HepG2 (cell line): ENCODE results near the gene ETV5. TPM values are rescaled to one million over a fixed set of nuclear protein-coding genes. Genes with fewer than 3 reads are reported as not detected.

Source experiments
- ATAC-seq: fragments of 200-7000 bp; cut with Tn5 transposase; 3 replicates; pipeline ENCODE4 v1.9.1; 2020; ENCODE audit warnings: mild to moderate bottlenecking, moderate library complexity
- BruUV-seq: library from RNA; stranded (reverse); fragments of 400-500 nt; replicated peaks from 2 replicates; lab custom pipeline; 2021; lab: Mats Ljungman, UMichigan
- CTCF ChIA-PET: fragments of 300-600 bp; formaldehyde crosslinking; extraction: SDS; loops from one replicate; lab custom pipeline; 2021; ENCODE audit warnings: low total read pairs, inconsistent platforms, low intra/inter-chr PET ratio; lab: Yijun Ruan, JAX
- POLR2A ChIA-PET: fragments of 350-600 bp; sonication (Branson Sonifier 250); formaldehyde crosslinking; loops from one replicate; lab custom pipeline; 2020; ENCODE audit warnings: antibody characterized with exemption, inconsistent platforms; lab: Yijun Ruan, JAX
- DNase-seq: peaks from one replicate; pipeline ENCODE4 v3.0.0-alpha.2; 2015; ENCODE audit warnings: low spot score
- FAIRE-seq: peaks from 3 replicates; lab custom pipeline; 2011; peaks lifted over from hg19 to GRCh38; lab: Jason Lieb, UNC
- H2AFZ ChIP-seq: one replicate; pipeline ENCODE4 v1.6.1; 2011; ENCODE audit warnings: low read length, inconsistent platforms
- H3K27ac ChIP-seq: fragments of 300-600 bp; 3 replicates; pipeline ENCODE4 v1.8.0; 2011; ENCODE audit warnings: mixed run types, mild to moderate bottlenecking, mixed read lengths, low read length, inconsistent platforms; ENCODE audit not compliant: insufficient read depth; ENCODE audit errors: extremely low read length
- H3K27me3 ChIP-seq, 2 experiments: fragments of 200-600 bp in 1 of 2; 2 replicates in 1 of 2; 3 replicates in 1 of 2; pipeline versions ENCODE4 v1.6.0 to v1.8.0; 2011; ENCODE audit warnings: low read length in 2 of 2, mild to moderate bottlenecking in 2 of 2, moderate library complexity in 2 of 2, inconsistent platforms in 1 of 2; ENCODE audit not compliant: insufficient read depth in 2 of 2, control insufficient read depth in 1 of 2
- H3K36me3 ChIP-seq, 2 experiments: fragments of 200-600 bp in 1 of 2; replicated peaks in 1 of 2; 2 replicates in 1 of 2; 3 replicates in 1 of 2; pipeline versions ENCODE4 v1.5.1 to v1.8.0; 2011; ENCODE audit warnings: low read length in 2 of 2, inconsistent platforms in 1 of 2; ENCODE audit not compliant: insufficient read depth in 2 of 2, control insufficient read depth in 1 of 2
- H3K4me1 ChIP-seq: 2 replicates; pipeline ENCODE4 v1.5.1; 2012; ENCODE audit warnings: low read length, inconsistent platforms; ENCODE audit not compliant: insufficient read depth
- H3K4me2 ChIP-seq: 2 replicates; pipeline ENCODE4 v1.6.0; 2011; ENCODE audit warnings: low read depth, low read length, inconsistent platforms
- H3K4me3 ChIP-seq, 3 experiments: fragments of 200-600 bp in 1 of 3; sonication (generic), shearing (Covaris generic) in 1 of 3; replicated peaks in 1 of 3; 2 replicates each; pipeline ENCODE4 v1.5.1; 2011 to 2016; ENCODE audit warnings: low read length in 3 of 3, inconsistent platforms in 2 of 3, low read depth in 2 of 3, mild to moderate bottlenecking in 2 of 3, control low read depth in 1 of 3, mixed read lengths in 1 of 3; ENCODE audit not compliant: insufficient read depth in 1 of 3
- H3K79me2 ChIP-seq: one replicate; pipeline ENCODE4 v1.6.1; 2011; ENCODE audit warnings: low read length, inconsistent platforms; ENCODE audit not compliant: insufficient read depth
- H3K9ac ChIP-seq: 2 replicates; pipeline ENCODE4 v1.6.0; 2011; ENCODE audit warnings: mild to moderate bottlenecking, low read depth, low read length, inconsistent platforms; ENCODE audit not compliant: insufficient read depth
- H3K9me3 ChIP-seq: 2 replicates; pipeline ENCODE4 v1.5.1; 2012; ENCODE audit warnings: mild to moderate bottlenecking, low read length
- H4K20me1 ChIP-seq: 2 replicates; pipeline ENCODE4 v1.6.0; 2011; ENCODE audit warnings: inconsistent platforms, mild to moderate bottlenecking, low read length, moderate library complexity; ENCODE audit not compliant: insufficient read depth
- CC2D1A ChIP-seq: sonication (generic); formaldehyde crosslinking; IDR thresholded peaks from 2 replicates; pipeline ENCODE4 v1.8.1; 2023; ENCODE audit warnings: mild to moderate bottlenecking, missing genetic modification reagents
- GLI4 ChIP-seq: sonication (generic); formaldehyde crosslinking; IDR thresholded peaks from 2 replicates; pipeline ENCODE4 v1.5.1; 2020; ENCODE audit warnings: missing genetic modification reagents, mild to moderate bottlenecking, moderate library complexity, borderline replicate concordance
- HES4 ChIP-seq: sonication (generic); formaldehyde crosslinking; IDR thresholded peaks from 2 replicates; pipeline ENCODE4 v1.9.0; 2021; ENCODE audit warnings: mild to moderate bottlenecking, missing genetic modification reagents, borderline replicate concordance
- HOXA3 ChIP-seq: sonication (generic); formaldehyde crosslinking; IDR thresholded peaks from 2 replicates; pipeline ENCODE4 v1.5.0; 2020; ENCODE audit warnings: missing genetic modification reagents
- MXD4 ChIP-seq: IDR thresholded peaks from 2 replicates; pipeline ENCODE4 v1.6.1; 2016; ENCODE audit warnings: mild to moderate bottlenecking, missing biosample characterization, missing genetic modification reagents
- NFATC3 ChIP-seq: sonication (generic); formaldehyde crosslinking; IDR thresholded peaks from 2 replicates; pipeline ENCODE4 v1.5.1; 2020; ENCODE audit warnings: mild to moderate bottlenecking, missing genetic modification reagents
- NONO ChIP-seq, 2 experiments: fragments of 450-650 bp in 1 of 2; sonication (generic) in 1 of 2; formaldehyde crosslinking in 1 of 2; IDR thresholded peaks in 1 of 2; conservative IDR thresholded peaks in 1 of 2; 2 replicates each; pipeline versions ENCODE4 v1.6.1 to v1.8.0; 2017 to 2022; ENCODE audit warnings: mild to moderate bottlenecking in 1 of 2, missing genetic modification reagents in 1 of 2, moderate library complexity in 1 of 2
- PCBP2 ChIP-seq: fragments of 200-400 bp; formaldehyde crosslinking; optimal IDR thresholded peaks from 2 replicates; pipeline ENCODE3; 2018; ENCODE audit warnings: low read length, low read depth; ENCODE audit not compliant: poor library complexity, severe bottlenecking
- RAD21 ChIP-seq: fragments of 450-650 bp; formaldehyde crosslinking; IDR thresholded peaks from 2 replicates; pipeline ENCODE4 v1.5.0; 2020; ENCODE audit warnings: mild to moderate bottlenecking
- SOX5 ChIP-seq: IDR thresholded peaks from 2 replicates; pipeline ENCODE4 v1.6.1; 2016; ENCODE audit warnings: borderline replicate concordance
- ZNF24 ChIP-seq: fragments of 450-650 bp; IDR thresholded peaks from 2 replicates; pipeline ENCODE4 v1.6.1; 2017; ENCODE audit warnings: antibody characterized with exemption, mild to moderate bottlenecking
- ZNF883 ChIP-seq: sonication (generic); formaldehyde crosslinking; IDR thresholded peaks from 2 replicates; pipeline ENCODE4 v1.5.1; 2020; ENCODE audit warnings: mild to moderate bottlenecking, missing genetic modification reagents; ENCODE audit errors: not compliant biosample characterization
- WGBS: methylation state at CpG from one replicate; pipeline ENCODE4 v1.1.6; 2017; ENCODE audit warnings: low lambda C conversion rate; 5-methylcytosine and 5-hydroxymethylcytosine counted together
- in situ Hi-C: cut with HindIII; loops from 2 replicates; pipeline ENCODE4 v1.10.0; 2017; ENCODE audit warnings: low pct_unique_long_range_greater_than_20kb; ENCODE audit not compliant: extremely low pct_ligation_motif_present
- intact Hi-C: fragments of 100-400 bp; cut with micrococcal nuclease; formaldehyde crosslinking; loops from one replicate; pipeline ENCODE4 v1.10.0; 2022; ENCODE audit not compliant: unreplicated experiment
- polyA plus RNA-seq, 8 experiments: library from polyadenylated mRNA; depleted of rRNA in 3 of 8; stranded (reverse) in 7 of 8; unstranded in 1 of 8; fragments of >200 nt; fragmentation: Illumina TruSeq in 4 of 8; extraction: Trizol in 4 of 8; gene quantifications; 2 replicates each; pipeline versions ENCODE4 v1.2.1 to v1.2.3, GENCODE V29; 2011 to 2016; ENCODE audit warnings: low read depth in 4 of 8, missing spikeins in 1 of 8, mixed read lengths in 1 of 8; ENCODE audit not compliant: insufficient read depth in 1 of 8
- total RNA-seq, 5 experiments: library from RNA; depleted of rRNA; stranded (reverse); fragments of >200 nt; fragmentation: Illumina TruSeq; extraction: Trizol; gene quantifications; 2 replicates each; pipeline ENCODE4 v1.2.3, GENCODE V29; 2016; ENCODE audit warnings: low read depth in 1 of 5

ETV5 gene
- total and polyA plus RNA-seq, 2 of the 13 experiments (the other 11 are each of a cell fraction or from before 2014, with no cell fraction given): 52.9 to 57.2 TPM

GRCh38 chr3:186084264-186084663 is 24.6 kb downstream of the ETV5 start:
- 89% methylated on average over 4 of the region's 4 CpGs for WGBS
- Histone ChIP-seq H3K79me2 (peaks cover 49% of the 10 kb centered on the region), H3K4me1 (peaks cover 17% of the 10 kb centered on the region), H3K9ac (no peak overlapping the region), H4K20me1 (peaks cover 9% of the 10 kb centered on the region), H3K4me3 (no peak overlapping the region), H3K27ac (no peak overlapping the region), H3K4me2 (no peak overlapping the region), H2AFZ (no peak overlapping the region), H3K9me3 (no peaks in the 10 kb centered on the region), H3K27me3 (no peaks in the 10 kb centered on the region), H3K36me3 (peaks cover 15 to 67% of the 10 kb centered on the region in 2 experiments)
- in situ Hi-C loops: no loop called here
- ATAC-seq (no peak), FAIRE-seq (no peak), DNase-seq (no peak)
- no peak for TF ChIP-seq NFATC3 (CRISPR knock-in tag)
- no peak for TF ChIP-seq ZNF883 (CRISPR knock-in tag)
- TF ChIP-seq ZNF24: peak; percentile 75
- ChIA-PET POLR2A (no interaction called here), CTCF (no interaction called here)
- intact Hi-C loops: no loop called here
- BruUV-seq: no TSS peak

GRCh38 chr3:186083746-186084145 is 25.1 kb downstream of the ETV5 start:
- in situ Hi-C loops: no loop called here
- peaks cover 15 to 72% of the 10 kb centered on the region in 2 experiments for H3K36me3 ChIP-seq
- no peak for ATAC-seq
- DNase-seq: no peak
- peaks cover 45% of the 10 kb centered on the region for H3K79me2 ChIP-seq
- no peak overlapping the region for H2AFZ ChIP-seq
- no peak overlapping the region for H3K4me2 ChIP-seq
- no peak overlapping the region for H3K27ac ChIP-seq
- H3K4me3 ChIP-seq: no peak overlapping the region
- peaks cover 12% of the 10 kb centered on the region; the same call in 1 of the 2 replicates for H3K4me1 ChIP-seq
- CTCF ChIA-PET: no interaction called here
- FAIRE-seq: no peak
- H3K27me3 ChIP-seq: no peaks in the 10 kb centered on the region
- H3K9ac ChIP-seq: no peak overlapping the region
- intact Hi-C loops: no loop called here
- POLR2A ChIA-PET: no interaction called here
- no peak for TF ChIP-seq SOX5 (CRISPR knock-in tag)
- no peak for TF ChIP-seq NONO (IDR thresholded peaks at IDR 0.05)
- no peak for TF ChIP-seq NONO (CRISPR knock-in tag; conservative IDR thresholded peaks at IDR 0.05)
- no peak for TF ChIP-seq CC2D1A (CRISPR knock-in tag)
- TF ChIP-seq HES4 (CRISPR knock-in tag): no peak
- no peak for TF ChIP-seq RAD21 (CRISPR knock-in tag)
- TF ChIP-seq MXD4 (CRISPR knock-in tag): no peak
- TF ChIP-seq PCBP2: no peak
- TF ChIP-seq HOXA3 (CRISPR knock-in tag): no peak
- no peak for TF ChIP-seq GLI4 (CRISPR knock-in tag)
- TF ChIP-seq, all 625 proteins: peak for 0
- H3K9me3 ChIP-seq: no peaks in the 10 kb centered on the region
- WGBS: 98% methylated on average over 2 of the region's 2 CpGs
- H4K20me1 ChIP-seq: peaks cover 9% of the 10 kb centered on the region
- no TSS peak for BruUV-seq
